Measurements from ENCODE around the gene DOCK10. TPM values are rescaled to one million over a fixed set of nuclear protein-coding genes. Genes with fewer than 3 reads are reported as not detected.

The DOCK10 gene
- total and polyA plus RNA-seq, 10 of the 15 experiments (the other 5 are each of a cell fraction or from before 2014, with no cell fraction given) = 16.9 to 120 (median 85.5) TPM

GRCh38 chr2:224887141-224887540 is 155.1 kb downstream of the DOCK10 start (continued):
- TF ChIP-seq, protein P1, sequence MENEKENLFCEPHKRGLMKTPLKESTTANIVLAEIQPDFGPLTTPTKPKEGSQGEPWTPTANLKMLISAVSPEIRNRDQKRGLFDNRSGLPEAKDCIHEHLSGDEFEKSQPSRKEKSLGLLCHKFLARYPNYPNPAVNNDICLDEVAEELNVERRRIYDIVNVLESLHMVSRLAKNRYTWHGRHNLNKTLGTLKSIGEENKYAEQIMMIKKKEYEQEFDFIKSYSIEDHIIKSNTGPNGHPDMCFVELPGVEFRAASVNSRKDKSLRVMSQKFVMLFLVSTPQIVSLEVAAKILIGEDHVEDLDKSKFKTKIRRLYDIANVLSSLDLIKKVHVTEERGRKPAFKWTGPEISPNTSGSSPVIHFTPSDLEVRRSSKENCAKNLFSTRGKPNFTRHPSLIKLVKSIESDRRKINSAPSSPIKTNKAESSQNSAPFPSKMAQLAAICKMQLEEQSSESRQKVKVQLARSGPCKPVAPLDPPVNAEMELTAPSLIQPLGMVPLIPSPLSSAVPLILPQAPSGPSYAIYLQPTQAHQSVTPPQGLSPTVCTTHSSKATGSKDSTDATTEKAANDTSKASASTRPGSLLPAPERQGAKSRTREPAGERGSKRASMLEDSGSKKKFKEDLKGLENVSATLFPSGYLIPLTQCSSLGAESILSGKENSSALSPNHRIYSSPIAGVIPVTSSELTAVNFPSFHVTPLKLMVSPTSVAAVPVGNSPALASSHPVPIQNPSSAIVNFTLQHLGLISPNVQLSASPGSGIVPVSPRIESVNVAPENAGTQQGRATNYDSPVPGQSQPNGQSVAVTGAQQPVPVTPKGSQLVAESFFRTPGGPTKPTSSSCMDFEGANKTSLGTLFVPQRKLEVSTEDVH (IDR thresholded peaks at IDR 0.05; ENCODE audit: low read depth, partially characterized antibody) = no peak

GRCh38 chr2:224885836-224886547 is 156.3 kb downstream of the DOCK10 start:
- peaks cover 5 to 18% of the 10 kb centered on the region in 2 experiments for H3K36me3 ChIP-seq (ENCODE audit: control insufficient read depth in 2 of 2, insufficient read depth in 2 of 2, low read length in 1 of 2)
- peaks cover 6% of the 10 kb centered on the region; the same call in 1 of the 2 replicates for H3K4me1 ChIP-seq (ENCODE audit: control insufficient read depth, insufficient read depth, low read length)
- H3K4me3 ChIP-seq = no peak overlapping the region
- WGBS (ENCODE audit: insufficient coverage, insufficient replicate concordance, low lambda C conversion rate, missing lambda C conversion rate) = under 1% methylated on average over 9 of the region's 9 CpGs
- FAIRE-seq (peak; percentile 75), DNase-seq (ENCODE audit: low read depth, low spot score) (peak; percentile 37), ATAC-seq (peak; percentile 94)
- CTCF ChIA-PET = interaction anchor here (0.7 to 5.0 kb wide), 4 partner anchors 9 to 116 kb away, joined by 3 to 30 read pairs (median 4); no protein-coding TSS in a partner anchor
- no peaks in the 10 kb centered on the region for H3K27me3 ChIP-seq (replicated peaks in 1 of 2; ENCODE audit: control insufficient read depth in 2 of 2, insufficient read depth in 2 of 2, low read length in 1 of 2)
- no peaks in the 10 kb centered on the region for H3K9me3 ChIP-seq (replicated peaks; ENCODE audit: control insufficient read depth, insufficient read depth, low read length)
- POLR2A ChIA-PET = interaction anchor here (0.6 to 0.8 kb wide), 2 partner anchors 55 to 97 kb away, joined by 3 to 4 read pairs; no protein-coding TSS in a partner anchor
- no peak overlapping the region for H2AFZ ChIP-seq (ENCODE audit: control insufficient read depth, low read depth, low read length)
- H3K27ac ChIP-seq (ENCODE audit: control insufficient read depth, insufficient read depth) = peak overlapping the region; percentile 59
- BruUV-seq (replicated peaks) = no TSS peak
- H3K9ac ChIP-seq (ENCODE audit: control insufficient read depth, insufficient read depth, low read length) = no peak overlapping the region
- RAD21 ChIA-PET (ENCODE audit: unreplicated experiment) = interaction anchor here (1.0 to 2.0 kb wide), 3 partner anchors 51 to 116 kb away, joined by 3 to 7 read pairs (median 6); no protein-coding TSS in a partner anchor
- intact Hi-C loops (cut with micrococcal nuclease; ENCODE audit: unreplicated experiment) (loop anchor here (2.0 to 5.0 kb wide), 3 partner anchors 37 to 776 kb away; no protein-coding TSS in a partner anchor), in situ Hi-C loops (cut with MboI) (no loop called here)
- SMC1A ChIA-PET (ENCODE audit: uncharacterized antibody, unreplicated experiment) = interaction anchor here (0.6 to 3.5 kb wide), 10 partner anchors 9 to 118 kb away, joined by 3 to 24 read pairs (median 4); no protein-coding TSS in a partner anchor
- H3K79me2 ChIP-seq (ENCODE audit: control insufficient read depth, insufficient read depth, low read length) = peaks cover 2% of the 10 kb centered on the region
- no peaks in the 10 kb centered on the region for H4K20me1 ChIP-seq (ENCODE audit: control insufficient read depth, insufficient read depth)
- peak overlapping the region; percentile 21; the same call in 1 of the 2 replicates for H3K4me2 ChIP-seq (ENCODE audit: control insufficient read depth, insufficient read depth)
- TF ChIP-seq POLR2AphosphoS2 (IDR thresholded peaks at IDR 0.05; ENCODE audit: low read depth, low read length) (no peak), NFIC (IDR thresholded peaks at IDR 0.05; ENCODE audit: low read depth, low read length) (peak; percentile 80), EGR1 (IDR thresholded peaks at IDR 0.05; ENCODE audit: borderline replicate concordance in 1 of 2, low read depth in 2 of 2, low read length in 2 of 2) (no peak), MTA3 (IDR thresholded peaks at IDR 0.05; ENCODE audit: borderline replicate concordance, low read length) (peak; percentile 30; the same call in 1 of the 2 replicates), PRDM15 (CRISPR knock-in tag; IDR thresholded peaks at IDR 0.05) (no peak), RBBP5 (conservative IDR thresholded peaks at IDR 0.05) (no peak)
- TF ChIP-seq, protein P2, sequence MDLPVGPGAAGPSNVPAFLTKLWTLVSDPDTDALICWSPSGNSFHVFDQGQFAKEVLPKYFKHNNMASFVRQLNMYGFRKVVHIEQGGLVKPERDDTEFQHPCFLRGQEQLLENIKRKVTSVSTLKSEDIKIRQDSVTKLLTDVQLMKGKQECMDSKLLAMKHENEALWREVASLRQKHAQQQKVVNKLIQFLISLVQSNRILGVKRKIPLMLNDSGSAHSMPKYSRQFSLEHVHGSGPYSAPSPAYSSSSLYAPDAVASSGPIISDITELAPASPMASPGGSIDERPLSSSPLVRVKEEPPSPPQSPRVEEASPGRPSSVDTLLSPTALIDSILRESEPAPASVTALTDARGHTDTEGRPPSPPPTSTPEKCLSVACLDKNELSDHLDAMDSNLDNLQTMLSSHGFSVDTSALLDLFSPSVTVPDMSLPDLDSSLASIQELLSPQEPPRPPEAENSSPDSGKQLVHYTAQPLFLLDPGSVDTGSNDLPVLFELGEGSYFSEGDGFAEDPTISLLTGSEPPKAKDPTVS (IDR thresholded peaks at IDR 0.05; ENCODE audit: low read depth, low read length) = no peak
- TF ChIP-seq, protein P3, sequence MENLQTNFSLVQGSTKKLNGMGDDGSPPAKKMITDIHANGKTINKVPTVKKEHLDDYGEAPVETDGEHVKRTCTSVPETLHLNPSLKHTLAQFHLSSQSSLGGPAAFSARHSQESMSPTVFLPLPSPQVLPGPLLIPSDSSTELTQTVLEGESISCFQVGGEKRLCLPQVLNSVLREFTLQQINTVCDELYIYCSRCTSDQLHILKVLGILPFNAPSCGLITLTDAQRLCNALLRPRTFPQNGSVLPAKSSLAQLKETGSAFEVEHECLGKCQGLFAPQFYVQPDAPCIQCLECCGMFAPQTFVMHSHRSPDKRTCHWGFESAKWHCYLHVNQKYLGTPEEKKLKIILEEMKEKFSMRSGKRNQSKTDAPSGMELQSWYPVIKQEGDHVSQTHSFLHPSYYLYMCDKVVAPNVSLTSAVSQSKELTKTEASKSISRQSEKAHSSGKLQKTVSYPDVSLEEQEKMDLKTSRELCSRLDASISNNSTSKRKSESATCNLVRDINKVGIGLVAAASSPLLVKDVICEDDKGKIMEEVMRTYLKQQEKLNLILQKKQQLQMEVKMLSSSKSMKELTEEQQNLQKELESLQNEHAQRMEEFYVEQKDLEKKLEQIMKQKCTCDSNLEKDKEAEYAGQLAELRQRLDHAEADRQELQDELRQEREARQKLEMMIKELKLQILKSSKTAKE (IDR thresholded peaks at IDR 0.05; ENCODE audit: low read depth, poor library complexity, severe bottlenecking) = peak; percentile 72
